OCI-LY3 (cell line): ENCODE results near the gene CD28.
"Not testable (repeated sequence)": the region's sequence is repeated elsewhere in the genome, so short reads cannot be mapped to it uniquely, and the experiment has no call there.

Experiments
- H2AFZ ChIP-seq: fragments of 200-600, 300-600 bp; shearing (Covaris generic); 2 replicates; pipeline ENCODE4 v1.6.0; 2014; ENCODE audit warnings: antibody characterized with exemption, low read depth, low read length
- H3K27ac ChIP-seq: fragments of 200-600, 300-600 bp; sonication (generic); 2 replicates; pipeline ENCODE4 v1.5.1; 2014; ENCODE audit warnings: mild to moderate bottlenecking, low read length, moderate library complexity, mixed read lengths
- H3K27me3 ChIP-seq: fragments of 200-600, 300-600 bp; sonication (generic); 2 replicates; pipeline ENCODE4 v1.6.1; 2014; ENCODE audit warnings: low read depth, low read length, mixed read lengths
- H3K36me3 ChIP-seq: fragments of 200-600, 300-600 bp; sonication (generic); replicated peaks from 2 replicates; pipeline ENCODE3; 2014; ENCODE audit warnings: low read depth, low read length, mixed read lengths
- H3K4me1 ChIP-seq: fragments of 300-600, 200-600 bp; sonication (generic); 2 replicates; pipeline ENCODE4 v1.6.1; 2014; ENCODE audit warnings: low read length, mixed read lengths
- H3K4me2 ChIP-seq: fragments of 200-600, 300-600 bp; sonication (generic); 2 replicates; pipeline ENCODE4 v1.6.1; 2014; ENCODE audit warnings: low read length, mixed read lengths
- H3K4me3 ChIP-seq: fragments of 300-600, 200-600 bp; sonication (generic); 2 replicates; pipeline ENCODE4 v1.5.1; 2014; ENCODE audit warnings: antibody characterized with exemption, mild to moderate bottlenecking, low read length, moderate library complexity
- H3K79me2 ChIP-seq: fragments of 300-600, 200-600 bp; shearing (Covaris generic); 2 replicates; pipeline ENCODE4 v1.6.1; 2014; ENCODE audit warnings: mild to moderate bottlenecking, low read length, mixed read lengths
- H3K9ac ChIP-seq: fragments of 300-600, 200-600 bp; shearing (Covaris generic); 2 replicates; pipeline ENCODE4 v1.6.0; 2014; ENCODE audit warnings: mild to moderate bottlenecking, low read length, moderate library complexity
- H3K9me3 ChIP-seq: fragments of 200-600, 300-600 bp; shearing (Covaris generic); 2 replicates; pipeline ENCODE4 v1.6.1; 2014; ENCODE audit warnings: low read length, mixed read lengths; ENCODE audit not compliant: insufficient read depth
- H4K20me1 ChIP-seq: fragments of 200-600, 300-600 bp; sonication (generic); 2 replicates; pipeline ENCODE4 v1.6.1; 2016; ENCODE audit warnings: low read length, mixed read lengths; ENCODE audit not compliant: insufficient read depth
- CTCF ChIP-seq: fragments of 200-600, 300-600 bp; sonication (generic); IDR thresholded peaks from 2 replicates; pipeline ENCODE4 v1.5.1; 2014; ENCODE audit warnings: antibody characterized with exemption, low read length, low read depth
- EZH2phosphoT487 ChIP-seq: fragments of 200-600 bp; shearing (Covaris generic); IDR thresholded peaks from 2 replicates; pipeline ENCODE4 v1.6.1; 2018; ENCODE audit warnings: antibody characterized with exemption, mixed run types, low read depth

CD28 gene

GRCh38 chr2:203692031-203692710, 14.3 kb upstream of the CD28 start:
- no peak overlapping the region for H3K4me2 ChIP-seq
- no peak overlapping the region for H3K9ac ChIP-seq

GRCh38 chr2:203693242-203693879, 13.1 kb upstream of the CD28 start:
- Histone ChIP-seq H3K27ac (no peak overlapping the region), H3K9me3 (no peaks in the 10 kb centered on the region), H3K4me3 (no peak overlapping the region), H2AFZ (no peak overlapping the region), H3K4me2 (0 out of 2 replicates have a peak overlapping the region, but pooled peaks have one; percentile 25), H3K27me3 (peaks cover 63% of the 10 kb centered on the region), H3K4me1 (peaks cover 50% of the 10 kb centered on the region), H4K20me1 (0 out of 2 replicates have a peak, but pooled peaks cover 3% of the 10 kb centered on the region), H3K36me3 (no peaks in the 10 kb centered on the region), H3K9ac (no peak overlapping the region), H3K79me2 (no peaks in the 10 kb centered on the region)
- TF ChIP-seq CTCF = no peak
- no peak for TF ChIP-seq EZH2phosphoT487

More at GRCh38 chr2:203692031-203692710, 14.3 kb upstream of the CD28 start:
- Histone ChIP-seq H3K79me2 (no peaks in the 10 kb centered on the region), H2AFZ (no peak overlapping the region), H3K4me1 (peaks cover 57% of the 10 kb centered on the region), H3K27me3 (peaks cover 72% of the 10 kb centered on the region), H3K27ac (no peak overlapping the region), H3K4me3 (no peak overlapping the region), H4K20me1 (0 out of 2 replicates have a peak, but pooled peaks cover 3% of the 10 kb centered on the region), H3K36me3 (no peaks in the 10 kb centered on the region), H3K9me3 (no peaks in the 10 kb centered on the region)
- TF ChIP-seq CTCF (no peak), EZH2phosphoT487 (no peak)

GRCh38 chr2:203694191-203694590, 12.2 kb upstream of the CD28 start:
- Histone ChIP-seq H3K27ac (no peak overlapping the region), H3K4me2 (peak overlapping the region; percentile 25), H3K4me1 (peaks cover 42% of the 10 kb centered on the region), H2AFZ (no peak overlapping the region), H3K79me2 (no peaks in the 10 kb centered on the region), H3K4me3 (no peak overlapping the region), H3K9me3 (no peaks in the 10 kb centered on the region), H3K36me3 (no peaks in the 10 kb centered on the region), H4K20me1 (no peaks in the 10 kb centered on the region), H3K9ac (no peak overlapping the region), H3K27me3 (peaks cover 61% of the 10 kb centered on the region)
- no peak for TF ChIP-seq EZH2phosphoT487
- TF ChIP-seq CTCF = no peak

GRCh38 chr2:203697190-203697589, 9.2 kb upstream of the CD28 start:
- Histone ChIP-seq H3K4me2 (no peak overlapping the region), H3K27ac (no peak overlapping the region), H2AFZ (no peak overlapping the region), H3K27me3 (peaks cover 36% of the 10 kb centered on the region), H3K9me3 (no peaks in the 10 kb centered on the region), H3K79me2 (no peaks in the 10 kb centered on the region), H3K9ac (no peak overlapping the region), H3K4me1 (peaks cover 25% of the 10 kb centered on the region), H3K36me3 (no peaks in the 10 kb centered on the region), H3K4me3 (no peak overlapping the region), H4K20me1 (no peaks in the 10 kb centered on the region)
- TF ChIP-seq EZH2phosphoT487 (no peak), CTCF (no peak)

- H3K4me1 ChIP-seq = peaks cover 25% of the 10 kb centered on the region
- not testable (repeated sequence) for H3K27ac ChIP-seq, H3K36me3 ChIP-seq, H3K79me2 ChIP-seq, H2AFZ ChIP-seq, H4K20me1 ChIP-seq, H3K4me2 ChIP-seq, H3K9me3 ChIP-seq, H3K9ac ChIP-seq, H3K4me3 ChIP-seq
- peaks cover 31% of the 10 kb centered on the region for H3K27me3 ChIP-seq
These were observed 8.7 kb upstream of the CD28 start for GRCh38 chr2:203697763-203698162.

- H3K4me3 ChIP-seq, H2AFZ ChIP-seq, H3K27ac ChIP-seq, H3K79me2 ChIP-seq, H3K9me3 ChIP-seq, H3K9ac ChIP-seq, H3K36me3 ChIP-seq, H4K20me1 ChIP-seq, H3K4me2 ChIP-seq: not testable (repeated sequence)
- H3K4me1 ChIP-seq = peaks cover 22% of the 10 kb centered on the region
- H3K27me3 ChIP-seq = peaks cover 26% of the 10 kb centered on the region
These were observed 8.0 kb upstream of the CD28 start for GRCh38 chr2:203698410-203698809.
